Skeletal muscle tissue (tissue), 4 donors: ENCODE data around the gene MYO15A. TPM values are rescaled to one million over a fixed set of nuclear protein-coding genes. Genes with fewer than 3 reads are reported as not detected.
A peak's percentile ranks its signal among the peaks of the same experiment; 100 is the strongest.
"Not testable (repeated sequence)": the region's sequence is repeated elsewhere in the genome, so short reads cannot be mapped to it uniquely, and the experiment has no call there.

Source experiments
- H3K27ac ChIP-seq: one replicate; pipeline ENCODE4 v1.7.0; 2013; ENCODE audit warnings: mild to moderate bottlenecking, low read depth, low read length, inconsistent platforms
- H3K27me3 ChIP-seq, 3 donors: one replicate each; pipeline ENCODE4 v1.7.0; 2013; ENCODE audit warnings: low read length in 3 of 3; ENCODE audit not compliant: control insufficient read depth in 3 of 3, insufficient read depth in 3 of 3
- H3K36me3 ChIP-seq, 3 donors: one replicate each; pipeline ENCODE4 v1.7.0; 2013; ENCODE audit warnings: low read length in 3 of 3; ENCODE audit not compliant: control insufficient read depth in 3 of 3, insufficient read depth in 3 of 3
- H3K4me1 ChIP-seq, 3 donors: one replicate each; pipeline ENCODE4 v1.7.0; 2013; ENCODE audit warnings: low read length in 3 of 3, mild to moderate bottlenecking in 3 of 3; ENCODE audit not compliant: control insufficient read depth in 3 of 3, insufficient read depth in 3 of 3
- H3K4me3 ChIP-seq, 3 donors: one replicate each; pipeline ENCODE4 v1.7.0; 2013; ENCODE audit warnings: low read length in 3 of 3
- H3K9ac ChIP-seq, 3 donors: one replicate each; pipeline ENCODE4 v1.7.0; 2013; ENCODE audit warnings: low read length in 3 of 3, mild to moderate bottlenecking in 3 of 3, moderate library complexity in 2 of 3, low read depth in 1 of 3
- H3K9me3 ChIP-seq, 3 donors: one replicate each; pipeline ENCODE4 v1.7.0; 2013; ENCODE audit warnings: low read length in 3 of 3; ENCODE audit not compliant: control insufficient read depth in 3 of 3
- total RNA-seq: library from RNA; depleted of rRNA; stranded (reverse); fragments of >200 nt; gene quantifications from one replicate; pipeline ENCODE4 v1.2.3, GENCODE V29; 2014
- donor health status: Osteomylitis.

The MYO15A gene
- total RNA-seq, 1 donor from 2014 or later = 0.52 TPM

GRCh38 chr17:18198530-18198929, 90.0 kb downstream of the MYO15A start:
- H3K4me1 ChIP-seq = peaks cover 46 to 64% (median 52%) of the 10 kb centered on the region in 3 donors
- H3K27ac ChIP-seq = no peak overlapping the region
- peaks cover 27 to 52% (median 27%) of the 10 kb centered on the region in 3 donors for H3K36me3 ChIP-seq
- H3K27me3 ChIP-seq = no peaks in the 10 kb centered on the region
- peak overlapping the region in 1 of 3 donors; percentile 35 for H3K4me3 ChIP-seq
- H3K9me3 ChIP-seq = no peaks in the 10 kb centered on the region
- peak overlapping the region in 2 of 3 donors; percentile 7 to 57 for H3K9ac ChIP-seq

- Histone ChIP-seq H3K9me3 (no peaks in the 10 kb centered on the region), H3K36me3 (peaks cover 22 to 49% (median 29%) of the 10 kb centered on the region in 3 donors), H3K9ac (no peak overlapping the region), H3K4me1 (peaks cover 43 to 58% (median 57%) of the 10 kb centered on the region in 3 donors), H3K27me3 (no peaks in the 10 kb centered on the region), H3K4me3 (no peak overlapping the region), H3K27ac (no peak overlapping the region)
These were observed 92.6 kb downstream of the MYO15A start for GRCh38 chr17:18201108-18201507.

DNA sequence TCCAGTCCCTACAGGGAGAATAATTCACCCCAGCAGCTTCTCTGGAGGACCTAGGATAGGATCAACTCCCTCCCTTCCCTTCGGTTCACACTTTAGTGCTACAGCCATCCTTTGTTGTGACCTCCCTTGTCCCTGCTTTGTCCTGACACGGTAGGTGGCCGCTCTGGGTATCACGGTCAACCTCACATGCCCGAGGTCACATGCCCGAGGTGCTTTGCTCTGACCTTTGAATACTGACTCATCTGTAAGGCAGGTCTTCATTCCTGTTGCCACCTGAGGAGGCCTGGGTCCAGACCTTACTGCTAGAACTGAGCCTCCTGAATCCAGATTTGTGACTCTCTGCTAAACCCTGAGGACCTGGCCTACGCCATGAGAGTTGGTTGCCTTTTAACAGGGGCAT, 94.8 kb downstream of the MYO15A start:
- Histone ChIP-seq H3K9me3 (no peaks in the 10 kb centered on the region), H3K4me3 (no peak overlapping the region), H3K4me1 (peaks cover 28 to 44% (median 42%) of the 10 kb centered on the region in 3 donors), H3K9ac (no peak overlapping the region), H3K27me3 (no peaks in the 10 kb centered on the region), H3K36me3 (peaks cover 29 to 47% (median 30%) of the 10 kb centered on the region in 3 donors), H3K27ac (no peak overlapping the region)

GRCh38 chr17:18205861-18206260, 97.3 kb downstream of the MYO15A start:
- H3K4me3 ChIP-seq = no peak overlapping the region
- H3K9ac ChIP-seq = no peak overlapping the region
- peaks cover 46 to 63% (median 53%) of the 10 kb centered on the region in 3 donors for H3K36me3 ChIP-seq
- no peaks in the 10 kb centered on the region for H3K27me3 ChIP-seq
- no peaks in the 10 kb centered on the region for H3K9me3 ChIP-seq
- no peak overlapping the region for H3K27ac ChIP-seq
- peaks cover 10 to 23% (median 22%) of the 10 kb centered on the region in 3 donors for H3K4me1 ChIP-seq

DNA sequence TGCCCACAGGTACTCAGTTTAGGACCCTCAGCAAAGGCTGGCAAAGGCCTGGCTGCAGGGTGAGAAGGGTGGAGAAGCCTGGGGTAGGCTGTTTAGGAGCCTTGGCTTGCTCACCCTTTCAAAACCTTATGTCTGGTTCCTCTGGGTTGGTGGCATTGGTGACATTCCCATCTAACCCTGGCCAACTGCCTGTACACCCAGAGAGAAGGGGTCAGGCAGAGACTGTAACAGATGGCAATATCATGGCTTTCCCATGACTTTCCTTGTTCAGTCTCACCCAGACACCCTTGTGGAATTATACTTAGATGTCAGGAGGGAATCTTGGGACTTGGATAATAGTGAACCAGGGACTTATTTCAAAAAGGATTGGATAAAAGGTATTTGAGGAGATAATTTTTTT, 98.4 kb downstream of the MYO15A start:
- no peaks in the 10 kb centered on the region for H3K27me3 ChIP-seq
- H3K27ac ChIP-seq = no peak overlapping the region
- H3K9ac ChIP-seq = peak overlapping the region in 1 of 3 donors; percentile 8
- no peaks in the 10 kb centered on the region for H3K9me3 ChIP-seq
- H3K4me1 ChIP-seq = peaks cover 7 to 18% (median 17%) of the 10 kb centered on the region in 3 donors
- H3K36me3 ChIP-seq = peaks cover 46 to 65% (median 56%) of the 10 kb centered on the region in 3 donors
- H3K4me3 ChIP-seq = no peak overlapping the region

- H3K27ac ChIP-seq = no peak overlapping the region
- no peak overlapping the region for H3K9ac ChIP-seq
- H3K36me3 ChIP-seq = peaks cover 46 to 62% (median 53%) of the 10 kb centered on the region in 3 donors
- peaks cover 3 to 11% (median 10%) of the 10 kb centered on the region in 3 donors for H3K4me1 ChIP-seq
- no peaks in the 10 kb centered on the region for H3K27me3 ChIP-seq
- H3K9me3 ChIP-seq = no peaks in the 10 kb centered on the region
- H3K4me3 ChIP-seq = no peak overlapping the region
These were observed 99.5 kb downstream of the MYO15A start for GRCh38 chr17:18208092-18208491.

DNA sequence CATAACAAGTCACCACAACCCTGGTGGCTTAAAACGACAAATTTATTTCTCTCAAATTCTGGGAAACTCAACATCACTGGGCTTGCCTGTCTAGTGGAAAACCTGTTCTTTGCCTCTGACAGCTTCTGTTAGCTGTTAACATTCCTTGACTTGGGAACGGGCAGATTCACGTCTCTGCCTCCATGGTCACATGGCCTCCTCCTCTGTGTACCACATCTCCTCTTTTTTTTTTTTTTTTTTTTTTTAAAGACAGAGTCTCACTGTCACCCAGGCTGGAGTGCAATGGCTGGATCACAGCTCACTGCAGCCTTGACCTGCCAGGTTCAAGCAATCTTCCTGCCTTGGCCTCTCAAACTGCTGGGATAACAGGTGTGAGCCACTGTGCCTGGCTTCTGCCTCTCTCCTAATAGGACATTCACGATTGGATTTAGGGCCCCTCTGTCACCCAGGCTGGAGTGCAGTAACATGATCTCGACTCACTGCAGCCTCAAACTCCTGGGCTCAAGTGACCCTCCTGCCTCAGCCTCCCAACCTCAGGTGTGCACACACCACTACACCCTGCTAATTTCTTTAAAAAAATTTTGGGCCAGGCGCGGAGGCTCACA, 105.2 kb downstream of the MYO15A start:
- Histone ChIP-seq H3K9ac (no peak overlapping the region), H3K27me3 (no peaks in the 10 kb centered on the region), H3K9me3 (no peaks in the 10 kb centered on the region), H3K36me3 (peaks cover 17 to 23% (median 21%) of the 10 kb centered on the region in 3 donors), H3K27ac (no peak overlapping the region), H3K4me3 (no peak overlapping the region), H3K4me1 (peaks cover 7 to 11% (median 8%) of the 10 kb centered on the region in 3 donors)

DNA sequence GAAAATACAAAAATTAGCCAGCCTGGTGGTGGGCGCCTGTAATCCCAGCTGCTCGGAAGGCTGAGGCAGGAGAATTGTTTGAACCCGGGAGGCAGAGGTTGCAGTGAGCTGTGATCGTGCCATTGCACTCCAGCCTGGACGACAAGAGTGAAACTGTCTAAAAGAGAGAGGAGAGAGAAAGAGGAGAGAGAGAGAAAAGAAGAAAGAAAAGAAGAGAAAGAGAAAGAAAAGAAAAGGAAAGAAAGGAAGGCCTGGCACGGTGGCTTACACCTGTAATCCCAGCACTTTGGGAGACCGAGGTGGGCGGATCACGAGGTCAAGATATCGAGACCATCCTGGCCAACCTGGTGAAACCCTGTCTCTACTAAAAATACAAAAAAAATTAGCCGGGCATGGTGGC, 108.3 kb downstream of the MYO15A start:
- not testable (repeated sequence) for H3K36me3 ChIP-seq, H3K9ac ChIP-seq, H3K9me3 ChIP-seq, H3K27ac ChIP-seq, H3K27me3 ChIP-seq, H3K4me3 ChIP-seq
- peaks cover 9 to 14% (median 12%) of the 10 kb centered on the region in 3 donors for H3K4me1 ChIP-seq

DNA sequence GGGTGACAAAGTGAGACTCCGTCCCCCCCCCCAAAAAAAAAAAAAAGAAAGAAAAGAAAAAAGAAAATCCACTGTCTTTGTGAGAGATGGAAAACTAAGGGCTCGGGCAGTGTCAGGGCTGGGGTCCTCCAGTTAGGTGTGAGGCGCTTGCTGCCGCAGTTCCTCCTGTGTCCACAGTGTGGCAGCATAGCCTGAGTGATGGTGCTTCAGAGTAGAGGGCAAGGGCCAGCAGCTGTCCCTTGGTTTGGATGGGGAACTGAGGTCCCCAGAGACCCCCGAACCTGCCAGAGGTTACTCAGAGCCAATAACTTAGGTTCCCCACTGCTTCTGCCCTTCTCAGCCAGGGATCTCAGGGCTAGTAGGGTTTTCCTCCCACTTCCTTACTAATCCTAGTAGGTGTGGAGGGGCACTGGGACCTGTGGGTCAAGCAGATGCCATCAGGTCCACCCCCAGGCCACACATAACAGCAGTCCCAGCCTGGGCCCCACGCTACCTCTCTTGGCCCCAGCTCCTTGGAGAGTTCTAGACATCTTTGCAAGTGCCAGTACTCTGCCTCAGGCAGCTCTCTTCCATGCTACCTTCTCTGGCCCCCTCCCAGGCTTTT, 109.0 kb downstream of the MYO15A start:
- Histone ChIP-seq H3K9me3 (no peaks in the 10 kb centered on the region), H3K27ac (peak overlapping the region; percentile 11), H3K27me3 (no peaks in the 10 kb centered on the region), H3K36me3 (no peaks in the 10 kb centered on the region), H3K9ac (no peak overlapping the region), H3K4me1 (peaks cover 9 to 14% (median 12%) of the 10 kb centered on the region in 3 donors), H3K4me3 (no peak overlapping the region)

DNA sequence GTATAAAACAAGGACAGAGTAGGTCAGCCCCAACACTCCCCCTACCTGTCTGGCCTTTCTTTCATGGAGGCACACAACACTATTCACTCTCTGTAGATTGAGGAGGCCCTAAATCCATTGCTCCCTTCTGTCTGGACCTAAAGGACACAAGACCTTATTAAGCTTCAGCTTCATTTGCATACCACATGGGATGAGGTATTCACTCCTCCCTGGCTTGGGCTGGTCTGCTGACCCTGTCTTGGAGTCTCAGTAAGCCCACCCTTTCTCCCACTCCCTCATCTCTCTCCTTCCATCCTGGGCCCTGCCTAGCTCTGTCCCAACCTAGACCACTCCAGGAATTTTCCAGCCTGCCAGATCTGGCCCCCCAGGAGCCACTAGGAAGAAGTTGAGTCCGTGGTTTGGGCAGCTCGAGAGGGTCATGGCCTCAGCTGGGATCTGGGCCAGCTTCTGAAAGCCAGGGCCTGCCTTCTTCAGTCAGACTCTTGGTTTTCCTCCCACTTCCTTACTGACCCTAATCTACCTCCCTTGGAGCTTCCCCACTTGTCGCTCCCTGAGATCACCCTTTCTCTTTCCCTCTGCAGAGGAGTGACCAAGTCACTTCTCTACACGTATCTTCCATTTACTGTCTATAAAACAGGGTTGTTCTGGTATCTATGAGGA, 110.3 kb downstream of the MYO15A start:
- Histone ChIP-seq H3K9me3 (no peaks in the 10 kb centered on the region), H3K27me3 (no peaks in the 10 kb centered on the region), H3K4me3 (no peak overlapping the region), H3K36me3 (no peaks in the 10 kb centered on the region), H3K27ac (no peak overlapping the region), H3K4me1 (peaks cover 9 to 14% (median 12%) of the 10 kb centered on the region in 3 donors), H3K9ac (peak overlapping the region in 1 of 3 donors; percentile 20)
